Psoas muscle (tissue), 8 donors: ENCODE data around the gene CCDC141. TPM values are rescaled to one million over a fixed set of nuclear protein-coding genes. Genes with fewer than 3 reads are reported as not detected.

Source experiments
- ATAC-seq, 4 donors: fragments of 200-7000 bp; cut with Tn5 transposase; one replicate each; pipeline ENCODE4 v1.9.1; 2020; ENCODE audit warnings: moderate library complexity in 3 of 4, mild to moderate bottlenecking in 2 of 4
- DNase-seq, 2 donors: peaks; one replicate each; pipeline ENCODE4 v3.0.0-alpha.2; 2020
- H3K27ac ChIP-seq: fragments of 200-600 bp; one replicate; pipeline ENCODE4 v1.8.0; 2022
- H3K27me3 ChIP-seq, 3 donors: fragments of 200-600 bp in 1 of 3; one replicate each; pipeline versions ENCODE4 v1.6.1 to v1.8.0; 2013 to 2022; ENCODE audit warnings: low read length in 2 of 3, mild to moderate bottlenecking in 2 of 3, moderate library complexity in 1 of 3; ENCODE audit not compliant: insufficient read depth in 3 of 3
- H3K36me3 ChIP-seq, 2 donors: fragments of 200-600 bp in 1 of 2; one replicate each; pipeline versions ENCODE4 v1.6.1 to v1.8.0; 2013 to 2022; ENCODE audit warnings: low read depth in 1 of 2, mild to moderate bottlenecking in 1 of 2, moderate library complexity in 1 of 2; ENCODE audit not compliant: insufficient read depth in 1 of 2
- H3K4me1 ChIP-seq: fragments of 200-600 bp; one replicate; pipeline ENCODE4 v1.8.0; 2022
- H3K4me3 ChIP-seq: fragments of 200-600 bp; one replicate; pipeline ENCODE4 v1.8.0; 2022; ENCODE audit warnings: mild to moderate bottlenecking
- H3K9me3 ChIP-seq: fragments of 200-600 bp; one replicate; pipeline ENCODE4 v1.8.0; 2022
- CTCF ChIP-seq: fragments of 200-600 bp; IDR thresholded peaks from one replicate; pipeline ENCODE4 v1.8.0; 2022; ENCODE audit warnings: antibody characterized with exemption
- WGBS, 3 donors: extraction: QIAGEN DNeasy Blood & Tissue Kit; methylation state at CpG; one replicate each; pipeline versions ENCODE4 v1.1.6 to v1.1.7; 2013; 5-methylcytosine and 5-hydroxymethylcytosine counted together
- intact Hi-C, 2 donors: fragments of 100-400 bp; cut with DNase I; formaldehyde crosslinking; loops; one replicate each; pipeline versions ENCODE4 v1.11.0 to v1.14.2; 2022
- polyA plus RNA-seq, 3 donors: library from polyadenylated mRNA; stranded (reverse); fragments of 200-250 nt; gene quantifications; one replicate each; pipeline ENCODE4 v1.2.3, GENCODE V29; 2013
- total RNA-seq, 4 donors: library from RNA; stranded (reverse); fragmentation: NEBNext Ultra II Directional in 2 of 4; extraction: Animal tissue kit (Norgen Biotek cat#: 25700) in 2 of 4; gene quantifications; one replicate each; pipeline versions ENCODE4 v1.2.1 to v1.2.4, GENCODE V29; 2021 to 2023
- donor health status: healthy with polysubstance abuse.
- donor health status: DM: no; HTN: no; CAD: no; lungs with moderate emphysema.
- donor health status: Bipolar disorder and iron deficiency.
- donor health status: healthy.
- donor health status: DM: yes; HTN: yes; CAD: no.
- donor health status: DM: no; HTN: no; CAD: no.
- donor health status: DM: no; HTN: no; CAD: no.
- donor health status: DM: yes; HTN: yes; CAD: no.

Gene CCDC141
- total and polyA plus RNA-seq, 7 donors = 0.82 to 14.9 (median 5.9) TPM

GRCh38 chr2:178928077-178928476 is 121.9 kb downstream of the CCDC141 start:
- Histone ChIP-seq H3K4me3 (no peak overlapping the region), H3K27ac (no peak overlapping the region), H3K27me3 (no peaks in the 10 kb centered on the region), H3K4me1 (peaks cover 4% of the 10 kb centered on the region), H3K9me3 (no peaks in the 10 kb centered on the region), H3K36me3 (no peaks in the 10 kb centered on the region)
- no peak for TF ChIP-seq CTCF
- intact Hi-C loops = no loop called here
- no peak for DNase-seq
- ATAC-seq = no peak
- 78 to 89% (median 84%) methylated on average over 4 of the region's 4 CpGs for WGBS, 3 donors

- no peaks in the 10 kb centered on the region for H3K9me3 ChIP-seq
- 77 to 85% (median 77%) methylated on average over 7 of the region's 7 CpGs for WGBS, 3 donors
- no peak overlapping the region for H3K27ac ChIP-seq
- TF ChIP-seq CTCF = no peak
- no peak overlapping the region for H3K4me3 ChIP-seq
- no peaks in the 10 kb centered on the region for H3K36me3 ChIP-seq
- H3K27me3 ChIP-seq = no peaks in the 10 kb centered on the region
- no peak for ATAC-seq
- H3K4me1 ChIP-seq = peaks cover 4% of the 10 kb centered on the region
- intact Hi-C loops = no loop called here
- DNase-seq = no peak
Measured at GRCh38 chr2:178927173-178927572, 122.8 kb downstream of the CCDC141 start.

DNA sequence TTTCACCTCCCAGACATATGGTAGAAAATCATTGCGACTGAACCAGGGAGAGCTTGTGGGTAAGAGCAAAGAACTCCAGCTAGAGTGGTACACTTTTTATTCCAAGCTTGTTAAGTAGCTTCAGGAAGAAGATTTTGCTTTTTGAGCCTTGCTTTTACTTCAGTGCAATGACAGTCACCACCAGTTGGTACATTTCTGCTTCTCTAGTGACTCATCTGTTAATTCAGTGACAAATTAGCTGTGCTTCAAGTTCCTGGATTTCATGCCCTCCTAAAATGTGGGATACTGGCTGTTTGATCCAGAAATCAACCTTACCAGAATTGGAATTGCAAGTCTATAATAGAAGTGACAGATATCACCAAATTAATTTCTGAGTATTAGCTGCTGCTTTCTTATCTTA is 125.1 kb downstream of the CCDC141 start:
- Histone ChIP-seq H3K4me3 (no peak overlapping the region), H3K36me3 (no peaks in the 10 kb centered on the region), H3K9me3 (no peaks in the 10 kb centered on the region), H3K4me1 (peaks cover 4% of the 10 kb centered on the region), H3K27ac (peak overlapping the region; percentile 36), H3K27me3 (no peaks in the 10 kb centered on the region)
- TF ChIP-seq CTCF = no peak
- no peak for DNase-seq
- peak in 3 of 4 donors; percentile 53 to 70 (median 63) for ATAC-seq
- intact Hi-C loops = no loop called here
- 48 to 92% (median 52%) methylated on average over 1 of the region's 1 CpG for WGBS, 3 donors

- intact Hi-C loops = no loop called here
Measured at GRCh38 chr2:178923546-178923945, 126.4 kb downstream of the CCDC141 start.

More at GRCh38 chr2:178923546-178923945, 126.4 kb downstream of the CCDC141 start:
- Histone ChIP-seq H3K27me3 (no peaks in the 10 kb centered on the region), H3K36me3 (no peaks in the 10 kb centered on the region), H3K4me1 (peaks cover 4% of the 10 kb centered on the region), H3K27ac (no peak overlapping the region), H3K9me3 (no peaks in the 10 kb centered on the region), H3K4me3 (no peak overlapping the region)
- no peak for TF ChIP-seq CTCF
- 95 to 96% (median 96%) methylated on average over 8 of the region's 8 CpGs for WGBS, 3 donors
- ATAC-seq = no peak
- DNase-seq = no peak
